HG03460 (cell line): ENCODE data around the gene NKD2.

Source experiments
- ATAC-seq: cut with Tn5 transposase; IDR thresholded peaks from one replicate; pipeline ENCODE4 v1.9.1; 2021; ENCODE audit not compliant: unreplicated experiment

Gene NKD2

GRCh38 chr5:1041225-1042143 is 32.9 kb downstream of the NKD2 start:
- no peak for ATAC-seq

- no peak for ATAC-seq
Measured at GRCh38 chr5:1042626-1043025, 34.0 kb downstream of the NKD2 start.

- no peak for ATAC-seq
Measured at GRCh38 chr5:1043327-1043726, 34.7 kb downstream of the NKD2 start.

- ATAC-seq: no peak
Measured at GRCh38 chr5:1044117-1044516, 35.5 kb downstream of the NKD2 start.

GRCh38 chr5:1045960-1046560 is 37.5 kb downstream of the NKD2 start:
- no peak for ATAC-seq

- no peak for ATAC-seq
Measured at GRCh38 chr5:1047332-1047965, 38.8 kb downstream of the NKD2 start.

GRCh38 chr5:1048162-1048721 is 39.6 kb downstream of the NKD2 start:
- no peak for ATAC-seq

GRCh38 chr5:1048861-1049838 is 40.5 kb downstream of the NKD2 start:
- no peak for ATAC-seq

- ATAC-seq: no peak
Measured at GRCh38 chr5:1050423-1051365, 42.1 kb downstream of the NKD2 start.

- ATAC-seq: no peak
Measured at GRCh38 chr5:1051366-1051720, 42.7 kb downstream of the NKD2 start.

- no peak for ATAC-seq
Measured at GRCh38 chr5:1052076-1052475, 43.5 kb downstream of the NKD2 start.

- no peak for ATAC-seq
Measured at GRCh38 chr5:1052641-1053390, 44.2 kb downstream of the NKD2 start.

- no peak for ATAC-seq
Measured at GRCh38 chr5:1053391-1054017, 44.9 kb downstream of the NKD2 start.

- ATAC-seq: no peak
Measured at GRCh38 chr5:1054018-1054798, 45.6 kb downstream of the NKD2 start.

- no peak for ATAC-seq
Measured at GRCh38 chr5:1054799-1055775, 46.5 kb downstream of the NKD2 start.

- no peak for ATAC-seq
Measured at GRCh38 chr5:1055896-1056610, 47.5 kb downstream of the NKD2 start.
